Stimulated activated CD4-positive, alpha-beta T cell treated with anti-CD3 and anti-CD28 coated beads, Interleukin-15, amount 100 ng/mL, for 24 hours (primary cell): Measurements from ENCODE around the gene SUMO1.
A peak's percentile ranks its signal among the peaks of the same experiment; 100 is the strongest.

Source experiments
- DNase-seq: peaks from one replicate; pipeline ENCODE4 v3.0.0-alpha.2; 2020

Gene SUMO1

DNA sequence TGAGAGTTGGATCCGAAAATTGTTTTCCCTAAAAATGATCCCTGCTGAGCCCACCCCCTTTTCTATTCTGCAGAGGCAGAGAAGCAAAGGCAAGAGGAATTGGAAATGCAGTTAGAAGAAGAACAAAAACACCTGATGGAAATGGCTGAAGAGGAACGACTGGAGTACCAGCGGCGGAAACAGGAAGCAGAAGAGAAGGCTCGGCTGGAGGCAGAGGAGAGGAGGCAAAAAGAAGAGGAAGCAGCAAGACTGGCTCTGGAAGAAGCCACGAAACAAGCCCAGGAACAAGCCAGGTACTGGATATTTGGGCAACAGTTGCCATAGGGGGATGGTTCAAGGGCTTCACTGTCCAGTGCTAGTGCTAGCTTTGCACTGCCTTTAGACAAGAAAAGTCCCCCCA, 41.7 kb downstream of the SUMO1 start:
- DNase-seq, result no peak

DNA sequence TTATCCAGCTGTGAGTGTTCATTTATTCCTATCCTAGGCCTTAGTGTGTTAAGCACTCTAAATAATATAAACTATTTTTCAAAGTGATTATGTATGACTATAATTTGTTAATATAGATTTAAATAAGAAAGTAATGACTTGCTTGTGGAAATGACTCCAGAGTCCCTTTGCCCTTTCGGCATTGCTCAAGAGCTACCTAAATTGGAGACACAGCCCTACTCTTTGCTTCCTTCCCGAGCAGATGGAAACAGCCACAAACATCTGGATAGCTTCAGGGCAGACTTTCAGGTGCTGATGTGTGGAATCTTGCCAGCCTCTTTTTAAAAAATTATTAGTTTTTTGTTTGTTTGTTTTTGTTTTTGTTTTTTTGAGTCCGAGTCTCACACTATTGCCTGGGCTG, 44.0 kb downstream of the SUMO1 start:
- no peak for DNase-seq

DNA sequence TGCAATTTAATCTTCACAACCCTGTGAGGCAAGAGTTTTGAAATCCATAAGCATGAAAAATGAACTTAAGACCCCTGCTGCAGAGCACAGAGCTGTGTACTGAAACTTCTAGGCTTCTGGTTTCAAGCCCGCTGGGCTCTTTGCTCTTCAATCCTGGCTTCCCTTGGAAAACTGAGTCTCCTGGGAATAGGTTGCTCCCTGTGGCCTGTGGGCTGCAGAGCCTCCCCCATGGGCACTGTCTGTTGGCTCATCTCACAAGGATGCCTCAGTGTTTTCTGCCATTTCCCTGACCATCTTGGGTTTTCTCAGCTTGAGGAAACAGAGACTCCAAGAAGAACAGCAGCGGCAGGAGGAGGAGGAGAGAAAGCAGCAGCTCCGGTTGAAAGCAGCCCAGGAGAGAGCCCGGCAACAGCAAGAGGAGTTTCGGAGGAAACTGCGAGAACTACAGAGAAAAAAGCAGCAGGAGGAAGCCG, 44.5 kb downstream of the SUMO1 start:
- DNase-seq, result no peak

DNA sequence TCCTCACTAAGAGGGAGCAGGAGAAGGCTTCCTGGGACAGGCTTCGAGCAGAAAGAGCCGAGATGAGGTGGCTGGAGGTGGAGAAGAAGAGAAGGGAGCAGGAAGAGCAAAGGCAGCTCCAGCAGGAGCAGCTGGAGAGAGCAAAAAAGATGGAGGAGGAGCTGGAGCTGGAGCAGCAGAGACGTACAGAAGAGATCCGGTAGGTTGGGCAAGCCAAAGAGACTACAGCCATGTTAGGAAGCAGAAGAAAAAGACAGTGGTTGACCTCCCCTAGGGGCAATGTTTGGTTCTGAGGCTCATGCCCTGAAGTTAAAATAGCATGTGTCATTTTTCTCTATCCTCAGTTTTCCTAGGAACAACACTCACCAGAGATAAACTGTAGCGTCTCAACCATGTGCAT, 45.1 kb downstream of the SUMO1 start:
- no peak for DNase-seq

DNA sequence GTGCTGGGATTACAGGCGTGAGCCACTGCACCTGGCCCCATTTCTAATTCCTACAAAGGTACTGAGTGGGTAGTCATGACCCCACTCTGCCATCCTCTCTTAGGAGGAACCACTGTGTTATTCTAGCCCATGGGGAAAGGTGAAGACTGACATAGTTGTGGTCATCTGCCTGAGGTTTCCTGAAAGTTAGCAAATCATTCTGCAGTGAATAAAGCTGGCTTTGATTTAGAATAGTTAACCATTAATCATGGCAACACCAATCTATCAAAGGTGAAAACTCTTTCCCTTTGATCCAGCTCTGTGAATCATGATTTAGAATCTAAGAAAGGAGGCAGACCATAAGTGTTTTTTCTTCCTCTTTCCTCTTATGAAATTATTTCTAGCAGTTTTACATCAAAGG, 50.8 kb downstream of the SUMO1 start:
- no peak for DNase-seq

DNA sequence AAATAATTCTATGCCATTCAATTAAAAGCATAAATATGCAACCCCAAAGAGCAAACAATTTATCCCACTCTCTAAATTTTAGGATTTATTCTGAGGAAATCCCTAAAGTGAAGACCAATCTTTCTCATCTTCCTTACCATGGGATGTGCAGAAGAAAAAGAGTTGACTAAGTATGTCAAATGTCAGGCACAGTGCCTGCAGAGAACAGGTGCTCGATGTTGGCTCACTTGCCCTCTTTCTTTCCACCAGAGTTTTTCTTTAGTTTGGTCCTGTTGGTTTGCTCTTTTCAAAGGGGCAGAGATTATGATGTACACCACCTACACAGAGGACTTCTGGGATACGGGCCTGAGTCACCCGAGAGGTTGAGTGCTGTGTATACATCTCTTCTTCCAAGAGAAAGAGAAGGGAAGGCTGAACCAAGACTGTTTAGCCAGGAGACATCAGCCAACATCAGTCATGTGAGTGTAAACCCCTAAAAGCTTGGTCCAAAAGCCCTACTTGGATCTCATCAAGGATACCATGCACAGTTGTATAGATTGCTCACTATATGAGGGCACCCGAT, 51.7 kb downstream of the SUMO1 start:
- no peak for DNase-seq

DNA sequence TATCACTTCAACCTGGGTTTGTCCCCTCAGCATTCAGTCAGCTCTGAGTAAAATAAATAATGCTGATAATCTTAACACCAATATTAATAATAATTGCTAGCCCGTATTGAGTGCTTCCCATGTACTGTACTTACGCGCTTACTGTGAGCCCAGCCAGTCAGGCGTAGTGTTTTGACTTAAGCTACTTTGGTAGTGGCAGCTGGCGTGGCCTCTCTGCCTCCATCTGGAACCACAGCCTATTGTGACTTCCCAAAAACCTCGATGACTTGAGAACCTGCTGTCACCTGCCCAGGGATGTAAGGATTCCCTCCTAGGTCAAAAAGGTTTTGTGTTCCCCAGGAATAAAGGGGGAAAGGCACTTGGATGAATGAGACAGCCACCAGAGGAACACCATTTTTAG, 53.2 kb downstream of the SUMO1 start:
- DNase-seq, result no peak

DNA sequence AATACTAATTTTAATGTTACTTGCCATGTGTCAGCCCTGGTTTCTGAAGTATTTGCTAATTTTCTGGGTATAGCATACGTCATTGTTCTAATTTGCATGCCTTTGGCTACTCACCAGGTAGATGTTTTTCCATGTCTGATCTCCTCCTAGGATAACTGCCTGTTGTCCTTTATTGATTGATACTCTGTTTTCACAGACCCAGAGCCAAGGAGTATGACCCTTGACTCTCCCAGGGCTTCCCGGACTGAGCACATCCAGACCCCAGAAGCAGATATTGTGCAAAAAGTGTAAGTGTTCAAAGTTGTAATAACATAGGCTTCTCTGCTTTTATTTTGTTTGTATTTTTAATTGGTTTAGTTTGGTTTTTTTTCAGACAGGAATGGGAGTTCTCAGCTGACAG, 53.8 kb downstream of the SUMO1 start:
- no peak for DNase-seq

DNA sequence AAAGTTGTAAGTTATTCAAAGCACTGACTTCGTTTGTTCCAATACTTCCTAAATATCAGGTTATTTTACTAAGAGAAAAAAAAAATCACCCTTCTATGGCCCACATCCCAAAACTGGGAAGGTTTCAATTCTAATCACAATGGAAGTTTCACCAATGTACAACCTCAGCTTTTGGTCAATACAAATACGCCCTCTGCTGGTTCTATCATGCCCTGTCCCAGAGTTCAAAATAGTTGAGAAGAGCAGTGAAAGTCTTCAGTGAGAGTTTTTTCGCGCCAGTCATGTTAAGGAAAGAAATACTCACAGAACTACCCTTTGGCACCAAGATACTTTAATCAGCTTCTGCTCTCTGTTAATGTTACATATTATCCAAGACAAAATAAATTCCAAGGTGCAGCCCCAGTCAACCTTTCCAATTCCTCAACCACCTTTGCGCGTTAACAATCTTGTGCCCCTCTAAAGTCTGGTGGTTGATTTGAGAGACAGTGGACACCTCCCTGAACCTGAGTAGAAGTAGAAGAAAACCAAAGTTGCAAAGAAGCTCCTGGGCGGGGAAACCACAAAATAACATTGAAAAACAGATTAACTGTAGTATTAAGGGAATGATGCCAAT, 59.9 kb downstream of the SUMO1 start:
- peak; percentile 61 for DNase-seq

DNA sequence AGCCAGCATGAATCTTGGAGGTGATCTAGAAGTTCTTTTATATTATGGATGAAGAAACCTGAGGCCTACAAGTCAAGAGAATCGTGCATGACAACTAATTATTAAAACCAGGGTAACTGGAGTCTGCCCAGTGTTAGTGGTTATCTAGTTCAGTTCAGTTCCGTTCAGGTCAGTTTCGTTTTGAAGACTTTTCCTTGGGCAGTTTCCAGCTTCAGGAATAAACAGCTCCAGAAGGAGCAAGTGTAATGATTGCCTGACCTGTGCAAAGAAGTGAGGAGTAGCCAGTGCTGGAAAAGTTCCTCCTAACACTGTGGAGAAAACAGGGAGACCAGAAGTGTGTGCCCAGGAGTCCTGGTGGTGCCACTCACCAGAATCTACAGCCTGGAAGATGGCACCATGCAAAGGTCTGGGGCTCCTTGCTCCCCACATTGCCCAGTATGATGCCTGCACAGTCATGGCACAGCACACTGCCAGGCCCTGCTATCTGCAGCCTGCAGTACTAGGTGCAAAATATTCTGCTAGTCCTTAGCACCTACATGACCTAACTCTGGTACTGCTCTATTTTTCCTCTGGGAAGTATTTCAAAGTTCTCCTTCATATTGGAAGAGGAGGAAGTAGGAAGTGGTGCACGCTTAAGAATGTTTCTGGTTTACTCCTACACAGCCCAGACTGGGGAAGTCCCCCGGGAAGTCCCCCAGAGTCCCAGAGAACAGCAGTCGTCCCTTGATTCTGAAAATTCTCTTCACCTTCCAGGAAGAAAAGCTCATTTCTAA, 65.8 kb downstream of the SUMO1 start:
- DNase-seq, result peak; percentile 59

DNA sequence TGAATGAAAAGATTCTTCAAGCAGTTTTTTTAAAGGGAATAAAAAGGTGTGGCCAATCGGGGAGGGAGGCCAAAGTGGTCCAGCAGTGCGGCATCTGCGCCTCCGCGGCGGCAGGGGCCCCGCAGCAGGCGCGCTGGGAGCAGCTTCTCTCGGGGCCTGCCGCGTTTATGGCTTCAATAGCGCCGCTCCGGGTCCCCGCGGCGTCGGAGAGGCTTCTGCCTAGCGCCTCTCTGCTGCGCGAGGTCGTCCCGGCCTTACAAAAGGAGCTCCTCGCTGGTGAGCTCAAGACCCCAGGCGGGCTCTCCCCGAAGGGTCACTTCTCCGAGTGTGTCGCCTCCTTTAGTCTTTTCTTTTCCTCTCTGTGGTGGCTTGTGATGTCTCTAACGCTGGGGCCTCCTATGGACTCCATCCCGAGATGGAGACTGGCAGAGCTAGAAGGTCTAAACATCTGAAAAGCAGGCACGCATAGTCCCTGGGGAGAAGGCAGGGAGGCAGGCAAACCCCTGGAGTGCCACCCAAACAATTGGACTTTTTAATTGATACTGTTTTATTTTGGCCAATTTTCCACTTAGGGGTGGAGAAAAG, 67.1 kb downstream of the SUMO1 start:
- peak; percentile 30 for DNase-seq

DNA sequence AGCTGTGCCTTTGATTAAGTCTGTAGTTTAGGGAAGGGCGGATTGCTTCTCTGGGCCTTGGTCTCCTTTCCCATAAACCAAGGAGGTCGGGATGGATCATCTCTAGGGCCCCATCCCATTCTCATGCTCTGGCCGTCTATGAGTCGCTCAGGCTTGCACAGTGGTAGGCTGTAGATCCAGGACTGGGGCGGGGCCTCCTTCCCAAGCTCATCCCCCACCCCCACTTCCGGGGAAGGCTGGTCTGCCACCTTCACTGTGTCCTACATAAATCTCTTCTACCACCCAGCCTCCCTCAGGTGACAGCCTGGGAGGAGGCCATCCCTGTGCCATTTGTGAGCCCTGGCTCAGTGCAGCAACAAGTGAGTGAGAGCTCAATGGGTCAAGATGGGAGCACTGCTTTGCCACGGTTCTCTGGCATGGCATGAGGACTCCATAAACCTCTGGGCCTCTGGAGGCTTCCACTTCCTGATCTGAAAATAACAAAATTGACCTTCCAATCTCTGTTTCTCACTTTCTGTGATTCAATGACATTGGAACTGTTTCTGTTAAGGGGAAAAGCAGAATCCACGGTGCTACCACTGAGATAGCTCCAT, 68.5 kb downstream of the SUMO1 start:
- DNase-seq, result no peak

DNA sequence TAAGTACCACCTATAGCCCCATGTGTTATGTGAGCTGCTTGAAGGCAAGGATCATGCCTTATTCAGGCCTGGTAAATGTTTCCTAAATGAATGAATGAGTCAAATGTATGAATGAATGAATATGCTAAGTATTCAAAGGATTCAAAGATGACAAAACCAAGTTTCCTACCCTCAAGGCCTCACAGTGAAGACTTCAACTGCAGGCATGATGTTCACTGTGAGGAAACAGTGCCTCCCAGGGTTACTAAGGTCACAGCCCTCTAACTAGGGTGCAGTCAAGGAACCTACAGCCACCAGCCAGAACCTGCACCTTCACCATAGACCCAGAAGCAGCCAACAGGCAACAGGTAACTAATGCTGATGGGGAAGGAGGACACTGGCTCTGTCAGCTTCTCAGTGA, 69.3 kb downstream of the SUMO1 start:
- DNase-seq, result no peak

DNA sequence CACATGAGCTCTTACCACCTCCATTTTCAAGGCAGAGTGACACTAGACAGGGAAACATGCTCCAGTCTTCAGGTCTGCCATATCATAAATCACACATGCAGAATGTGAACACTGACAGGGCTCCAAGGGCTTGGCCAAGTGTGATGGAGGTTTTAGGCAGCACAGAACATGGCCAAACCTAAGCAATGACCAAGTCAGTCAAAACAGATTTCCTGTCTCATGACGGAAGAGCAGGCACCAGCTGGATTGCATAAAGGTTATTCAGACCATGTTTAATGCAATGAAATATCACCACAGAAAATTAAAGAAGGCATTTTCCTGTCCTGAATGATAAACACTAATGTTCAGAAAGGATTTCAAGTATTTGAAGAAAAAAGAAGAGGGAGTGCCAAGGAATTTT, 72.5 kb downstream of the SUMO1 start:
- DNase-seq, result no peak

DNA sequence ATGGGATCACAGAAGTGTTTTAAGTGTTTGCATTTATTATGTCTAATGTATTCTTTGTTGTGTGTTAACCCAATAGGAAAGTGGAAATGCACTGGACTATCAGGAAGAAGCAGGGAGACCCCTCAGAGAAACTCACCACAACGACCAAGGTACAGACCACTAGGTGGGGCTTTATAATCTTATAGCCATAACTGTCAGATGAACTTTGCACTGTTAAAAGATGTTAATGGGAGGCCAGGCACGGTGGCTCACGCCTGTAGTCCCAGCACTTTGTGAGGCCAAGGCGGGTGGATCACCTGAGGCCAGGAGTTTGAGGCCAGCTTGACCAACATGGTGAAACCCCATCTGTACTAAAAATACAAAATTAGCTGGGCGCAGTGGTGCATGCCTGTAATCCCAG, 73.2 kb downstream of the SUMO1 start:
- no peak for DNase-seq

DNA sequence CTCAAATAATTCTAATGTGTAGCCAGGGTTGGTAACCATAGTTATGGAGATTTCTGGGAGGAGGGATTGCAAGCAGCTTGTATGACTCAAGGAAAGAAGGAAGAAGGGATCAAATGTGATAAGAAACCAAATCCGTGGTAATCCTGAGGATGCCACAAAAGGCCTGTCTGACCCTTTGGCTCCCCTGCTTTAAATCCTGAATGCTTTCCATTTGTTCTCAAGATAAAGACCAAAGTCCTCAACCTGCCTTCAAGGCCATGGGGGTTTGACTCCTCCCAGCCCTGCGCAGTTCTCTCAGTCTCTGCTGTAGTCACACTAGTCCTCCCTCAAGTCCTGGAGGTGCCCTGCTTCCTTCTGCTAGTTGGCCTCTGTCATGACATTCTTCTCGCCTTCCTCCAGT, 74.0 kb downstream of the SUMO1 start:
- no peak for DNase-seq

DNA sequence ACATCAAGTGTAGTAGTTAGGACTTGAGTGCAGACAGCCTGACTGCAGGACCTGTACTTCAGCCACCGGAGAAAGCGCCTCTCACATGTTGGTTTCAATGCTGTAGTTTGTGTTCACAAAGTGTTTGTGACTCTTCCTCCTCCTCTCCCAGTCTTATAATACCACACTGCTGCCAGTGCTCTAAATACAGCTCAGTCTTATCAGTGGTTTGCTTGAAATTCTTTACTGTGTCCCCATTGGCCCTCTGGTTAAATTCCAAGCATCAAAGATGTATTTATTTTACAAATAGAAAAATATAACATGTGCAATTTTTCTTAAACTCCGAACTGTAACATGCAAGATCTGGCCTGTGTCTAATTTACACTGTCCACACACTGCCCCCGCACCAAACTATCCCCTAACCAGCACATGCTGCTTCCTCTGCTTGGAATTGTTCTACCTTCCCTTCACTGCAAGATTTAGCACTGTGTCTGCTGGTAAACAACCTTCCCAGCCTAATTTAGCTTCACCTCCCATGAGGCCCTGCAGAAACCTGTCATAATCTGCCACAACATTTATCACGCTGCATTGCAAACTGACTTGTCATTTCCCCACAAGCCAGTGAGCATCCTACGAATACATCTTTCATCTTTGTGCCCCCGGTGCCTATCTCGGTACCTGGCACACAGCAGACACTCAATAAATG, 77.1 kb downstream of the SUMO1 start:
- DNase-seq, result no peak

DNA sequence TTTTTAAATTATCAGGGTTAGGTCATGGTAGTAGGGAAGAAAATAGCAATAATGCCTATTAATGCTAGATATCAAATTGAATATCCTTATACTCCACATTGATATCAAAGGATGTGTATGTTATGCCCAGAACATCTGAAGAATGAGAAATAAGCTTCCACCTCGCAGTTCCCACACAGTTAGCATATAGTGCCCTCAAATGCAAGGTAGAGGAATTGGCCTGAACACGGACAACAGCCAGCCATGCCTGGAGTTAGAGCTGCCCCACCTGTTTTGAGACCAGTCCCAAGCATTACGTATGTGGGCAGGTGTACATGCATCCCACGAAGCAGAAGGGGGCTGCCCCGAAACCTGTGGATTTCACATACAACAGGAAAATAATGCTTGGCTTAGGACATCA, 79.6 kb downstream of the SUMO1 start:
- DNase-seq, result no peak

DNA sequence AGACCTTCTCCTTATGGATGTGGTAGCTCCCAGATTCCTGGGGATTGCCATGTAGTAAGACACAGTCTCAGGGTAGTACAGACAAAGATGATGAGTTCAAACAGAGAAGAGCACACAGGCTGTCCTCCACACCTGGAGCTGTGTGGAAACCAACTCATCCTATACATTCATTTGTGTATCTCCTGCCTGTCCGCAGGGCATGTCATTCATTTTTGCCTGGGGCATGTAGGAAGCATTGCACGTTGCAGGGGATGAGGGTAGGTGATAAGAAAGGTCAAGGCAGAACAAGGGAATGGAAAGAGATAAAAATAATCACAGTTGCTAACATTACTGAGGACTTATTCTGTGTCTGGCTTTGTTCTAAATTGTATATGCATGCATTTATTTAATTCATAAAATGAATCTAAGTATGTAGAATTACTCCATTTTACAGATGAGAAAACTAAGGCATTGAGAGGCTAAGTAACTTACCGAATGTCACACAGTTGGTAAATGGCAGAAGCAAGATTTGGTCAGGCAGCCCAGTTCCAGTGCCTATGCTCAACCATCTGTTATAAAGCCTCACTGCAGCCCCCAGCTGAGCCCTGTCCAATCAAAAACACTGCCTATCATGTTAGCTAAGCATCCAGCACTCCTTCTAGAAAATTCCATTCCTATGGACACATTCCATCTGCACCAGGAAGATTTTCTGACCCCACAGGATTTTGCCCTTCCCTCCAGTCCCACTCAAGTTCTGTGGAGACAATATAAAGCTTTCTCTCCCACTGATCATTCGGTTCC, 81.0 kb downstream of the SUMO1 start:
- no peak for DNase-seq
